ENCODE data around the gene PIGH.

Gene PIGH

GRCh38 chr14:67584978-67585377, 15.1 kb downstream of the PIGH start:
- Histone ChIP-seq H3K27me3 (no peaks in the 10 kb centered on the region), H3K36me3 (peaks cover 3% of the 10 kb centered on the region; the same call in 1 of the 2 replicates), H3K4me3 (no peak overlapping the region), H3K4me1 (no peaks in the 10 kb centered on the region), H3K9ac (no peak overlapping the region), H3K4me2 (no peak overlapping the region), H3K27ac (no peak overlapping the region), H4K20me1 (no peaks in the 10 kb centered on the region), H3K9me3 (no peaks in the 10 kb centered on the region)
- TF ChIP-seq Cebpa-rat (IDR thresholded peaks at IDR 0.05): no peak

- H3K27ac ChIP-seq: no peak overlapping the region
- H3K27me3 ChIP-seq: no peaks in the 10 kb centered on the region
- TF ChIP-seq Cebpa-rat (IDR thresholded peaks at IDR 0.05): no peak
- no peak overlapping the region for H3K9ac ChIP-seq
- H3K36me3 ChIP-seq: no peaks in the 10 kb centered on the region
- H3K4me1 ChIP-seq: no peaks in the 10 kb centered on the region
- no peak overlapping the region for H3K4me2 ChIP-seq
- H3K4me3 ChIP-seq: no peak overlapping the region
- no peaks in the 10 kb centered on the region for H3K9me3 ChIP-seq
- H4K20me1 ChIP-seq: no peaks in the 10 kb centered on the region
These were observed 16.1 kb downstream of the PIGH start for GRCh38 chr14:67583711-67584644.

GRCh38 chr14:67582061-67582460, 18.0 kb downstream of the PIGH start:
- H3K27ac ChIP-seq: no peak overlapping the region
- no peak overlapping the region for H3K4me2 ChIP-seq
- H3K27me3 ChIP-seq: no peaks in the 10 kb centered on the region
- H3K9me3 ChIP-seq: no peaks in the 10 kb centered on the region
- no peaks in the 10 kb centered on the region for H3K4me1 ChIP-seq
- no peak overlapping the region for H3K9ac ChIP-seq
- no peaks in the 10 kb centered on the region for H3K36me3 ChIP-seq
- TF ChIP-seq Cebpa-rat (IDR thresholded peaks at IDR 0.05): no peak
- no peaks in the 10 kb centered on the region for H4K20me1 ChIP-seq
- no peak overlapping the region for H3K4me3 ChIP-seq

GRCh38 chr14:67581643-67582042, 18.4 kb downstream of the PIGH start:
- TF ChIP-seq Cebpa-rat (IDR thresholded peaks at IDR 0.05): no peak
- no peak overlapping the region for H3K27ac ChIP-seq

GRCh38 chr14:67580336-67581171, 19.5 kb downstream of the PIGH start:
- no peak for TF ChIP-seq Cebpa-rat (IDR thresholded peaks at IDR 0.05)
- Histone ChIP-seq H3K9me3 (no peaks in the 10 kb centered on the region), H3K4me1 (no peaks in the 10 kb centered on the region), H3K4me2 (no peak overlapping the region), H4K20me1 (no peaks in the 10 kb centered on the region), H3K27me3 (no peaks in the 10 kb centered on the region), H3K4me3 (no peak overlapping the region), H3K36me3 (no peaks in the 10 kb centered on the region), H3K27ac (no peak overlapping the region), H3K9ac (no peak overlapping the region)

More at GRCh38 chr14:67581643-67582042, 18.4 kb downstream of the PIGH start:
- Histone ChIP-seq H3K9ac (no peak overlapping the region), H3K4me2 (no peak overlapping the region), H3K27me3 (no peaks in the 10 kb centered on the region), H3K9me3 (no peaks in the 10 kb centered on the region), H3K4me3 (no peak overlapping the region), H3K36me3 (no peaks in the 10 kb centered on the region), H4K20me1 (no peaks in the 10 kb centered on the region), H3K4me1 (no peaks in the 10 kb centered on the region)

GRCh38 chr14:67579636-67580035, 20.4 kb downstream of the PIGH start:
- no peak for TF ChIP-seq Cebpa-rat (IDR thresholded peaks at IDR 0.05)
- Histone ChIP-seq H3K27me3 (no peaks in the 10 kb centered on the region), H3K4me3 (no peak overlapping the region), H3K4me2 (no peak overlapping the region), H3K4me1 (no peaks in the 10 kb centered on the region), H3K9ac (no peak overlapping the region), H3K27ac (no peak overlapping the region), H4K20me1 (no peaks in the 10 kb centered on the region), H3K9me3 (no peaks in the 10 kb centered on the region), H3K36me3 (no peaks in the 10 kb centered on the region)

- Histone ChIP-seq H3K4me2 (no peak overlapping the region), H3K36me3 (no peaks in the 10 kb centered on the region), H3K9ac (no peak overlapping the region), H3K4me1 (no peaks in the 10 kb centered on the region), H3K9me3 (no peaks in the 10 kb centered on the region), H3K27ac (no peak overlapping the region), H4K20me1 (no peaks in the 10 kb centered on the region), H3K4me3 (no peak overlapping the region), H3K27me3 (no peaks in the 10 kb centered on the region)
- TF ChIP-seq Cebpa-rat (IDR thresholded peaks at IDR 0.05): no peak
These were observed 21.0 kb downstream of the PIGH start for GRCh38 chr14:67579040-67579439.

GRCh38 chr14:67577909-67578749, 21.9 kb downstream of the PIGH start:
- H3K36me3 ChIP-seq: no peaks in the 10 kb centered on the region
- TF ChIP-seq Cebpa-rat (IDR thresholded peaks at IDR 0.05): no peak
- no peaks in the 10 kb centered on the region for H3K4me1 ChIP-seq
- no peaks in the 10 kb centered on the region for H3K27me3 ChIP-seq
- no peak overlapping the region for H3K27ac ChIP-seq
- no peaks in the 10 kb centered on the region for H4K20me1 ChIP-seq
- no peak overlapping the region for H3K4me2 ChIP-seq
- no peak overlapping the region for H3K4me3 ChIP-seq
- no peak overlapping the region for H3K9ac ChIP-seq
- no peaks in the 10 kb centered on the region for H3K9me3 ChIP-seq

GRCh38 chr14:67577181-67577808, 22.8 kb downstream of the PIGH start:
- TF ChIP-seq Cebpa-rat (IDR thresholded peaks at IDR 0.05): no peak
- Histone ChIP-seq H3K4me3 (no peak overlapping the region), H3K27me3 (no peaks in the 10 kb centered on the region), H3K4me2 (no peak overlapping the region), H3K9ac (no peak overlapping the region), H3K9me3 (no peaks in the 10 kb centered on the region), H3K36me3 (no peaks in the 10 kb centered on the region), H3K27ac (no peak overlapping the region), H4K20me1 (no peaks in the 10 kb centered on the region), H3K4me1 (no peaks in the 10 kb centered on the region)
